HFF-Myc (cell line): Measurements from ENCODE around the gene CD4.
A peak's percentile ranks its signal among the peaks of the same experiment; 100 is the strongest.

Experiments used
- DNase-seq: peaks from one replicate; pipeline ENCODE4 v3.0.0-alpha.2; 2011; ENCODE audit warnings: low read depth; ENCODE audit errors: extremely low read depth
- H3K4me3 ChIP-seq: replicated peaks from 2 replicates; pipeline ENCODE4 v1.5.1; 2011; ENCODE audit warnings: low read depth, mild to moderate bottlenecking, control low read depth, low read length
- TF ChIP-seq, protein P1 (sequence below): IDR thresholded peaks from 2 replicates; pipeline ENCODE4 v1.5.1; 2012; ENCODE audit warnings: mild to moderate bottlenecking, low read depth, low read length, control low read depth; ENCODE audit errors: missing control alignments

CD4 gene

GRCh38 chr12:6845395-6845794, 56.1 kb downstream of the CD4 start:
- DNase-seq = no peak
- TF ChIP-seq, protein P1, sequence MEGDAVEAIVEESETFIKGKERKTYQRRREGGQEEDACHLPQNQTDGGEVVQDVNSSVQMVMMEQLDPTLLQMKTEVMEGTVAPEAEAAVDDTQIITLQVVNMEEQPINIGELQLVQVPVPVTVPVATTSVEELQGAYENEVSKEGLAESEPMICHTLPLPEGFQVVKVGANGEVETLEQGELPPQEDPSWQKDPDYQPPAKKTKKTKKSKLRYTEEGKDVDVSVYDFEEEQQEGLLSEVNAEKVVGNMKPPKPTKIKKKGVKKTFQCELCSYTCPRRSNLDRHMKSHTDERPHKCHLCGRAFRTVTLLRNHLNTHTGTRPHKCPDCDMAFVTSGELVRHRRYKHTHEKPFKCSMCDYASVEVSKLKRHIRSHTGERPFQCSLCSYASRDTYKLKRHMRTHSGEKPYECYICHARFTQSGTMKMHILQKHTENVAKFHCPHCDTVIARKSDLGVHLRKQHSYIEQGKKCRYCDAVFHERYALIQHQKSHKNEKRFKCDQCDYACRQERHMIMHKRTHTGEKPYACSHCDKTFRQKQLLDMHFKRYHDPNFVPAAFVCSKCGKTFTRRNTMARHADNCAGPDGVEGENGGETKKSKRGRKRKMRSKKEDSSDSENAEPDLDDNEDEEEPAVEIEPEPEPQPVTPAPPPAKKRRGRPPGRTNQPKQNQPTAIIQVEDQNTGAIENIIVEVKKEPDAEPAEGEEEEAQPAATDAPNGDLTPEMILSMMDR = no peak
- H3K4me3 ChIP-seq = no peak overlapping the region

GRCh38 chr12:6846316-6846869, 57.1 kb downstream of the CD4 start:
- DNase-seq = no peak
- H3K4me3 ChIP-seq = no peak overlapping the region
- TF ChIP-seq, protein P1 = no peak

- DNase-seq = no peak
- H3K4me3 ChIP-seq = no peak overlapping the region
- TF ChIP-seq, protein P1 = no peak
Observed at GRCh38 chr12:6847676-6848075, 58.3 kb downstream of the CD4 start.

GRCh38 chr12:6849427-6849826, 60.1 kb downstream of the CD4 start:
- peak overlapping the region; percentile 69 for H3K4me3 ChIP-seq
- TF ChIP-seq, protein P1 = no peak
- DNase-seq = no peak

DNA sequence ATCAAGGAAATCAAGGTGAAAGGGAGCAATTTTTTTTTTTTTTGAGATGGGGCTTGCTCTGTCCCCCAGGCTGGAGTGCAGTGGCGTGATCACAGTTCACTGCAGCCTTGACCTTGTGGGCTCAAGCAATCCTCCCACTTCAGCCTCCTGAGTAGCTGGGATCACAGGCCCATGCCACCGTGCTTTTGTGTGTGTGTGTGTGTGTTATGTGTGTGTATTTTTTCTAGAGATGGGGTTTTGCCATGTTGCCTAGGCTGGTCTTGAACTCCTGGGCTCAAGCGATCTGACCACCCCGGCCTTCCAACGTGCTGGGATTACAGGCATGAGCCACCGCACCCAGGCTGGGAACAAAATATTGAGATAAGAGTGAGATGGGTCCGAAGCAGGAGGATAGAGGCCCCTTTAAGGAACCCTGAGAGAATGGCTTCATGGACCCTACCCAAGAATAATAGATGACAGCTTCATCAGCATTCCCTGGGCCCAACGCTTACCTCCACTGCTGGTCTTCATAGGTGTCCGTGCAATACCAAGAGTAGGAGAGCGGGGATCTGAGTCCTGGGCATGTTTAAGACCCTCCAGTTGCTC, 60.7 kb downstream of the CD4 start:
- H3K4me3 ChIP-seq = peak overlapping the region; percentile 69
- TF ChIP-seq, protein P1 = no peak
- no peak for DNase-seq

DNA sequence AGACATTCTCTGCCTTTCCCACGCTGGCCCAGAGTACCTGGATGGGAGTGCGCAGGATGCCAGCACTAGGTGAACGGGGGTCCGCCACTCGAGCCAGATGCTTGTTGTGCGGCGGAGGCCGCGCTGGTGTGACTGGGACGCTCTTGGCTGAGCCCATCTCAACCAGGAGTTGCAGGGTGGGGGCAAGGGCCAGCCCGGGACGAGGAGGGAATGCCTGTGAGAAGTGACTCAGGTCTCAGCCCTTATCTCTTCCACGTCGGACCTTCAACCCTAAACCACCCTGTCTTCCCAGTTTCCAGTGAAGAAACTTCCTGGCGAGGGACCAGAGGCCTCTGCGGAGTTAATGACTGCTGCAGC, 61.4 kb downstream of the CD4 start:
- no peak for DNase-seq
- peak overlapping the region; percentile 69 for H3K4me3 ChIP-seq
- TF ChIP-seq, protein P1 = no peak
